ENCODE results near the gene PCSK4.
A peak's percentile ranks its signal among the peaks of the same experiment; 100 is the strongest.
"Not testable (repeated sequence)": the region's sequence is repeated elsewhere in the genome, so short reads cannot be mapped to it uniquely, and the experiment has no call there.

PCSK4 gene

DNA sequence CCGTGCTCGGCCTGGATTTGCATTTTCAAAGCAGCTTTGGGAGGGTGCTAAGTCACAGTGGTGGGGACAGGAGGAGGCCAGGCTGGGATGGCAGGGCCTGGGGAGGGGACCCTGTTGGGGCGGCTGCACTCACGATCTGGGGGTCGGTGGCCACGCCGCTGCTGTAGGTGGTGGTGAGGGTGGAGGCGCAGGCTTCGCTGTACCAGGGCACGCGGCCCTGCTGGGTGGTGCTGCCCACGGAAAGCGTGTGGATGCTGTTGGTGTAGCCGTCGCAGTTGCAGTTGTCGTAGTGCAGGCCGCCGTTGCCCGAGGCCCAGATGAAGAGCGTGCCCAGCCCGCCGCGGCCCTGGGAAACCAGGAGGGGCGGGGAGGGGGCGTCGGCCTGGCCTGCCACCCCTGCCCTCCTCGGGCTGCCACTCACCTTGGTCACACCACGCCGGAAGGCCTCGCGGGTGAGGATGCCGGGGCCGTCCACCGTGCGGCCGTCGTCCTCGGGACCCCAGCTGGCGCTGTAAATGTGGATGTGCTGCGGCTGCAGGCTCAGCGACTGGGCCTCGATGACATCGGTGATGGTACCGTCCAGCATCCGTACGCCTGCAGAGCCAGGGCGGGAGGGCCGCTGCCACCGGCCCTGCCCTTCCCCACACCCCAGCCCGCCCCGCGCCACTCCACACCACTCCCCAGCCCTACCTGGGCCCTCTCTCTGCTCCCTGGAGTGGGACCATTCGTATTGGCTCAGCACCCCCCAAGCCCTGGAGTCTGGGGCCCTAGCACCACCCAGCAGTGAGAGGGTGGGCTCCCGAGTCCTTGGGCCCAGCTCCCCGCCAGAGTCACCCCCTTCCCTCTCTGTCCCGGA, 3.2 kb downstream of the PCSK4 start:
- FAIRE-seq = no peak

GRCh38 chr19:1483979-1484428, 6.1 kb downstream of the PCSK4 start:
- FAIRE-seq = no peak

- FAIRE-seq = no peak
These were observed 6.8 kb downstream of the PCSK4 start for GRCh38 chr19:1483131-1483978.

GRCh38 chr19:1482361-1483130, 7.6 kb downstream of the PCSK4 start:
- no peak for FAIRE-seq

- no peak for FAIRE-seq
These were observed 8.2 kb downstream of the PCSK4 start for GRCh38 chr19:1481893-1482360.

DNA sequence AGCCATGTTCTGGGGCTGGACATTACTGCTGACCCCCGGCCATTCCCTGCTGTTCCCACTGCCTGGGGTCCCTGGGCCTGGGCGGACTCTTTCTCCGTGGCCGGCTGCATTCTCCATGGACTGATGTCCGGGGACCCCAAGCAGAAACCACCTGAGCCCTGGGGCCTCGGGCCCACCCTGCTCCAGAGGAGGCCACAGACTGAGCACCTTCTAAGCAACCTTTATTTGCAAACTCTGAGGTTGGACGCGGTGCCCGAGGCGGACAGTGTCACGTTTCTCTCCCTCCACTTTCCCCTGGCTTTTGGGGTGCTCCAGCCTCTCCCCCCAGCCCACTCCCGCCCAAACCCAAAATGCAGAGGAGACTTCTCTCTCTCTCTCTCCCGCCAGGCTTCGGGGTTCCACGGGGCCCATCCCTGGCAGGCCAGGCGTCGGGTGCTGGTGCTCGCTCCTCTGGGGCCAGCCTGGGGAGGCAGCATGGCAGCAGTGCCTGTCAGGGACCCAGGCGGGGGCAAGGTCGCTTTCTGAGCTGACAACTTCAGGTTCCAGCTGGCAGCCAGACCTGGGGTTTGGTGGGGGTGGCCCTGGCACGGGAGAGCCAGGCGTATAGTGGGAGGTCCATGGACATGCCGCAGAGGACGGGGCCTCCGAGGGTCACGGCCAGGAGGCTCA, 8.8 kb downstream of the PCSK4 start:
- no peak for FAIRE-seq

DNA sequence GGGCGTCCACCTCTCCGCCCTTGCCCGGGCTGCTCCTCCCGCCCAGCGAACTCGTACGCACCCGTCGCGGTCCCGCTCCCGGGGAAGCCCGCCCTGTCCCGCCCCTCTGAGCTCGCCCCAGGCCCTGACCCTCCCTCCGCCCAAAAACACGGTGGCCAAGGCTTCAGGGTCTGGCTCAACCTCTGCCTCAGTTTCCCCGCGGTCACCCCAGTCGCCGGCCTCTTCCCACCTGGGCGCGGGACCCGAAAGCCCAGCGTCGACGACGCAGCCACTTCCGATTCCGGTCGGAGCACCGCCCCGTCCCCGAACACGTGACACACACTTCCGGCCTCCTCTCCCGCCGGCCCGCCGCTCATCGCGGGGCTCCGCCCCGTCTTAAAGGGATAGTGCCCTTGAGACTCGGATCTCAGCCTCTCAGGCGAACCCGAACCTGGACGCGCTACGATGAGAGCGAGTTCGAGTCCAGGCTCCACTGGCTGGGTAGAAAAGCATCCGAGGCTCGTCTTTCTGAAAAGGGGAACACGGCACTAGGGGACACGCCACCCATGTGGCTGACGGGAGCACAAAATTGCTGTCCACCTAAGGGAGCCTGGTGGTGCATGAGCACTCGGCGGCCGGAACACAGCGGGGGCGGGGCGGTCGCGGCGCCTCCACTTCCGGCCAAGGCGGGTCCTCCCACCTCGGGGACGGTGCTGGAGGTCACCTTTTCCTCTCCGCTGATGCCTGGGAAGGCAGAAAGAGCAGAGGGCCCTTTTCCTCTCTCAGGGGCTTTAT, 11.0 kb downstream of the PCSK4 start, which contains the start of gene C19orf25:
TSS of gene C19orf25 (minus strand) at position 282 of the 774 bp plus-strand sequence. CDS start 312 bp downstream, outside the sequence.
- FAIRE-seq = peak; percentile 62

- not testable (repeated sequence) for FAIRE-seq
These were observed 13.1 kb downstream of the PCSK4 start for GRCh38 chr19:1477056-1477455.

DNA sequence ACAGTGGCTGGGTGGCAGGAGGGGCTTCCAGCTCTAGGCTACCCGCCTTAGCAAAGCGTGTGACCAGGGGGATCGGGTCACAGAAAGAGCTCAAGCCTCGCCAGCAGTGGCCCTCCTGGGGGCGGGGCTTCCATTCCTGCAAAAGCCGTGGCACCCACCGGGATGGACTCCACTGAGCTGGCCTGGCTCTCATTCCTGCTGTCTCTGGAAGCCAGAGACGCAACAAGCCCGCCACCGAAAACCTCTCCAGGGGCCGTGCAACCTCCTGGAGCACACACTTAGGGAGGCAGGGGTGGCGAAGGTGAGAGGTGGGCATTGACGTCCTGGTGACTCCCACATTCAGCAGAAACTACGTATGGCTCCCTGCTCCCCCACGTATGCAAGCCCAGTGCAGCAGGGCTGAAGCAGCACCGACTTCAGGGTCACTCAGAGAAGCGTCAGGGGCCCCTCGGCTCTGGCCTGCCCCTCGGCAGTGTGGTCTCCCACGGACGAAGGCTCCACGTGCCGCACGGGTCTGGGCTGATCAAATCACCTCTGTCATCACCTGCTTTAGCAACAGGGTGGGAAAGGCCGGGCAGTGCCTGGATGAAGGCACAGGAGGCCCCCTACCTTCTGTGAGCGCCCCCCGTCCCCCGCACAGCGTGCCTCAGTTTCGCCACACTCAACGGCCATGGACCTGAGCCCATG, 14.3 kb downstream of the PCSK4 start:
- FAIRE-seq = no peak

DNA sequence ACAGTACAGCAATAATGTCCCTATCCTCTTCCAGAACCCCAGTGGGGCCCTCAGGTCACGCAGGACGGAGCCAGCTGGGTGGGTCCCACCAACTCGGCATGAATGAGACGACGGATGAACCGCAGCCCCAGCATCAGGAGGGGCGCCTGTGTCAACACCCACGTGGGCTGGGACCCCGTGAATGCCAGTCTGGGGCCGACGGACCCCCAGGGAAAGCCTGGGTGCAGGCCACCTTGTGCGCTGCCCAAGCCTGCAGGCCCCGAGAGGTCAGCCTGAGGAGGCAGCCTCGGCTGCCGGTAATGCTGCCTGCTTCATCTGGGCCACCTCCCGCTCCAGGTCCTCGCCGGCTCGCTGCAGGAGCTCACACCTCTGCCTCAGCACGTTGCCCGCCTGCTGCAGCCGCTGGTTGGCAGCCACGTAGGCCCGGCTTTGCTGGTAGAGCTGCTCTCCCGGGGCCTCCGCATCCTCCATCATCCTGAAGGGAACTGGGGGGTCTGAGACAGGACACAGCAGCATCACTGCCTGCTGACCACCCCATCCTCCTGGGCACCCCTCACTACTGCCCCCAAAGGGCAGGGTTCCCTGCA, 15.3 kb downstream of the PCSK4 start:
- no peak for FAIRE-seq

- FAIRE-seq = no peak
These were observed 16.0 kb downstream of the PCSK4 start for GRCh38 chr19:1474011-1474764.

GRCh38 chr19:1473085-1473851, 16.9 kb downstream of the PCSK4 start:
- no peak for FAIRE-seq

DNA sequence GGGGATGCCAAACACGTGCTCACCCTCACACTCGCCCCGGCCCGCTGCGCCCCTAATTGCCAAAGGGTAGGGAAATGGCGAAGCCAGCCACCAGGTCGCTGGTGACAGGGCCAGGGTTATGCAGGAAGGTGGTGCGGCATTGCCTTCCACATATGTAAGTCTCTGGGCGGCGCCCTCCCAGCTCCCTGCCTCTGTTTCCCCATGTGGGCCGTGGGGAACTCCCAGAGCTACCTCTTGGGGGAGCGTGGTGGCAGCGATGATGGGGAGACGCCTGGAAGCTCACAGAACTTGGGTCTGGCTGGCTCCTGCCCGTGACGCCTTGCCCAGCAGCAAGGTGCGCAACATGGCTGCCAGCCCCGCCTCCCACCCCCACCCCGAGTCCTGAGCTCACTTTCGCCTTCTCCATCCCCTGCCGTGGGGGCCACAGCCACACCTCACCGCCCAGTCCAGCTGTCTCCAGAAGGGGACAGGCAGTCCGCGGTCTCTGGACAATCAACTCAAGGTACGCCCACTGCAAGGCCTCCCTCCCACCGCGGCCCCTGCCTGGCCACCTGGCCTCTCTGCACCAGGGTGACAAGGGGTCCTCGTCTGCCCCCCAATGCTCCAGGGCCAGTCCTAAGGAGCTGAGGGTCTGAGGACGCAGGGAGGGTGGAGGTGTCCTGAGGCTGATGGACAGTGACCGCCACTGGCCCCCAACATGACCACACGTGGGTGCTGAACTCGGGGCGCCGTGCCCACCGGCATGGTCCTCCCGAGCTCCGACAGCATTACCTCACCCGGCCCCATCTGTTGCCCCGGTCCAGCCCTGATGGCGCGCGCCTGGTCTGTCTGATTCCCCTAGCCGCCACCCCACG, 17.7 kb downstream of the PCSK4 start:
- FAIRE-seq = no peak

DNA sequence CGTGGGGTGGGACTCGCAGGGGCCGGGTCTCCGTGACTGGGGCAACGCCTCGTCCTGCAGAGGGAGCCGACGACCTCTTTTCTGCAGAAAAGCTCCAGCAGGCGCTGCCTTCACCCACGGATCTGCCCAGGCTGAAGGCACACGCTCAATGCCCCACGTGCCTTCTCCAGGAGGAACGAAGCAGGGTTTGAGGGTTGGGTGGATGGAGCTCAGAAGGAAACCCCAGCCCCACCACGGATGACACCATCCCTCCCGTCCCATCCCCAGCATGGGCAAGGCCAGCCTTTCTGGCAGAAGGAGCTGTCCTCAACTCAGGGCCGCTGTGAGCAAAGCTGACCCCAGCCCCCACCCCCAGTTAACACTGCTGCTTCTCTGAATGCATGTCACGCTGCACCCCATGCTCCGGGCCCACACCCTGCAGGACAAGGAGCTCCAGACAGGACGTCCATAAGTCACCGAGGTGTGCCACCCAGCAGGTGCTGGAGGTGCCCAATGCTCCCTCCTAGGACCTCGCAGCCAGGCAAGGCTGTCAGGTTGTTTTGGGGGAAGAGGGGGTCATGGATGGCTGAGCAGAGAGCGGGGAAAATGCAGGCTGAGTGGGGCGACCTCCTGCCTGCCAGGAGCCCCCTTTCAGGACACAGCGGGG, 18.5 kb downstream of the PCSK4 start:
- no peak for FAIRE-seq

DNA sequence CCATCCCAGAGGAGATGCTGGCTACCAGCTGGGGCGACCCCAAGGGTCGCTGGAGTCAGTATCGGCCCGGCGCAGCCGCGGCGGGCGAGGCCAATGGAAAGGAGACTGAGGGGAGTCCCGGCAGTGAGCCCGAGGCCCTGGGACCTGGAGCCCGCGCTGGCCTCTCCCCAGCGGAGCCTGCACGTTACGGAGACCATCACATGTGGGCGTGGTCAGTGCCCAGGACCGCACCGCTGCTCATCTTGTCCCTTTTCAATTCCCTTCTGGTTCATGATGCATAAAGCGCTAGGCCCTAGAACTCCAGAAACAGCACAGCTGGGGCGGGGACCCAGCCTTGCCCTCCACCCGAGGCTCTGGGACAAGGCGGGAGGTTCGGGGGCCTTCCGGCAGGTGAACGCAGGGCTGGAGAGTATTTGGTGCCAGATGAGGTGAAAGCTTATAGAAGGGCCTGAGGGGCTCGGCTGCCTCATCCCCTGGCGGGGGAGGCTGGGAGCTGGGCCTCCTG, 19.1 kb downstream of the PCSK4 start:
- no peak for FAIRE-seq

- no peak for FAIRE-seq
These were observed 19.7 kb downstream of the PCSK4 start for GRCh38 chr19:1470305-1471009.

- FAIRE-seq = no peak
These were observed 20.2 kb downstream of the PCSK4 start for GRCh38 chr19:1470055-1470304.
